Loucy (cell line): ENCODE results near the gene TCF15.

Source experiments
- H2AFZ ChIP-seq: fragments of 200-600 bp; sonication (generic); 2 replicates; pipeline ENCODE4 v1.6.0; 2016; ENCODE audit warnings: antibody characterized with exemption, mild to moderate bottlenecking, low read length, moderate library complexity
- H3F3A ChIP-seq: fragments of 200-600 bp; 2 replicates; pipeline ENCODE4 v1.6.0; 2016; ENCODE audit warnings: antibody characterized with exemption, low read depth, mild to moderate bottlenecking
- H3K27me3 ChIP-seq: fragments of 200-600 bp; sonication (generic); 2 replicates; pipeline ENCODE4 v1.6.1; 2014; ENCODE audit warnings: low read length, mild to moderate bottlenecking; ENCODE audit not compliant: insufficient read depth, poor library complexity, severe bottlenecking
- H3K36me3 ChIP-seq: fragments of 200-600 bp; sonication (generic); 2 replicates; pipeline ENCODE4 v1.6.1; 2016; ENCODE audit warnings: low read length; ENCODE audit not compliant: insufficient read depth
- H3K4me1 ChIP-seq: fragments of 200-600 bp; sonication (generic); 2 replicates; pipeline ENCODE4 v1.5.1; 2014; ENCODE audit warnings: low read length, mild to moderate bottlenecking; ENCODE audit not compliant: insufficient read depth, poor library complexity, severe bottlenecking
- H3K4me2 ChIP-seq: fragments of 200-600 bp; sonication (generic); 2 replicates; pipeline ENCODE4 v1.6.0; 2014; ENCODE audit warnings: antibody characterized with exemption, low read length, low read depth, mild to moderate bottlenecking; ENCODE audit not compliant: poor library complexity, severe bottlenecking
- H3K4me3 ChIP-seq: fragments of 200-600 bp; sonication (generic); 2 replicates; pipeline ENCODE4 v1.5.1; 2014; ENCODE audit warnings: low read length, mild to moderate bottlenecking, mixed read lengths; ENCODE audit not compliant: poor library complexity, severe bottlenecking
- H3K79me2 ChIP-seq: fragments of 200-600 bp; sonication (generic); 2 replicates; pipeline ENCODE4 v1.6.1; 2014; ENCODE audit warnings: low read length; ENCODE audit not compliant: insufficient read depth
- H3K9ac ChIP-seq: fragments of 200-600 bp; sonication (generic); 2 replicates; pipeline ENCODE4 v1.6.0; 2014; ENCODE audit warnings: mild to moderate bottlenecking, low read depth, low read length, moderate library complexity; ENCODE audit not compliant: poor library complexity, severe bottlenecking
- H3K9me2 ChIP-seq: fragments of 200-600 bp; sonication (generic); replicated peaks from 2 replicates; pipeline ENCODE4 v1.6.1; 2016; ENCODE audit warnings: low read depth, low read length, mixed read lengths
- H3K9me3 ChIP-seq: fragments of 200-600 bp; sonication (generic); 2 replicates; pipeline ENCODE4 v1.6.1; 2014; ENCODE audit warnings: mild to moderate bottlenecking, antibody characterized with exemption, low read length, low read depth; ENCODE audit not compliant: insufficient read depth
- H4K20me1 ChIP-seq: fragments of 200-600 bp; sonication (generic); 2 replicates; pipeline ENCODE4 v1.6.0; 2014; ENCODE audit warnings: antibody characterized with exemption, low read length, mild to moderate bottlenecking; ENCODE audit not compliant: insufficient read depth, poor library complexity, severe bottlenecking
- CTCF ChIP-seq: fragments of 200-600 bp; sonication (generic); conservative IDR thresholded peaks from 2 replicates; pipeline ENCODE4 v1.5.1; 2014; ENCODE audit warnings: mild to moderate bottlenecking, antibody characterized with exemption, low read length
- EZH2phosphoT487 ChIP-seq: fragments of 200-600 bp; IDR thresholded peaks from 2 replicates; pipeline ENCODE4 v1.6.1; 2018; ENCODE audit warnings: antibody characterized with exemption, mild to moderate bottlenecking, moderate library complexity, borderline replicate concordance

The TCF15 gene

DNA sequence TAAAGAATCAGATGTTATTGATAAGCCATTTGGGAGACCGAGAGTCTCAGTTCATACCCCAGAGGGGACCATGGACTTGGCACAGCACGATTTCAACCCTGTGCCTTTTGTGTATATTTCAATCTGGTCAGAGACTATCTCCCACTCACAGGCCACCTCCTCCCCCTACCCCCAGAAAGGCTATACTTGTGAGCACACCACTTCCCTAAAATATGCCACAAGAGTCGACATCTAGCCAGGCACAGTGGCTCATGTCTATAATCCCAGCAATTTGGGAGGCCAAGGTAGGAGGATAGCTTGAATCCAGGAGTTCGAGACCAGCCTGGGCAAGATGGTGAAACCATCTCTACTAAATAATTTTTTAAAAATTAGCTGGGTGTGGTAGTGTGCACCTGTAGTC is 13.6 kb upstream of the TCF15 start:
- H3K9ac ChIP-seq, result no peak overlapping the region
- TF ChIP-seq CTCF (no peak), EZH2phosphoT487 (no peak)
- H2AFZ ChIP-seq, result no peak overlapping the region

DNA sequence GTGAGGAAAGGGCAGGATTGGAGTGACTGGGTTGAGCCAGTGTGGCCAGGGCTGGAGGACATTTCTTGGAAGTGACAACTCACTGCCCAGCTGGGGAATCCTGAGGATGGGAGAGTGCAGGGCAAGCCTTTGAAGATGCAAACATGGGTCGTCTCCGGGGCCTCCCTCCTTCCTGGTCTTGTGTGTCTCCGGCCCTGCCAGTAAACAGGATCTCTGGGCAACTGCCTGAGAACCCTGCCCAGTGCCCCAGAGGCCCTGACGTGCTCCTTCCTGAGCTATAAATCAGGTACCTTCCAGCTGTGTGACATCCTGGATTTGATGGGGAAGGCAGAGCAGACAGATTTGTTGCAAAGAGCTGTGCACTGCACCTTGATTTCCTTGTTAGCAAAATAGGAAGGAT is 12.9 kb upstream of the TCF15 start:
- Histone ChIP-seq H4K20me1 (no peaks in the 10 kb centered on the region), H3K4me3 (no peak overlapping the region), H3K9ac (no peak overlapping the region), H3K4me2 (no peak overlapping the region), H3K4me1 (no peaks in the 10 kb centered on the region), H3K36me3 (no peaks in the 10 kb centered on the region), H3K9me3 (no peaks in the 10 kb centered on the region), H3F3A (no peaks in the 10 kb centered on the region), H2AFZ (no peak overlapping the region), H3K27me3 (no peaks in the 10 kb centered on the region), H3K9me2 (no peaks in the 10 kb centered on the region), H3K79me2 (no peaks in the 10 kb centered on the region)
- no peak for TF ChIP-seq EZH2phosphoT487
- no peak for TF ChIP-seq CTCF

More for the DNA sequence above, 13.6 kb upstream of the TCF15 start:
- H3K9me3 ChIP-seq, result no peaks in the 10 kb centered on the region
- no peaks in the 10 kb centered on the region for H3K36me3 ChIP-seq
- H3K4me2 ChIP-seq, result no peak overlapping the region
- no peaks in the 10 kb centered on the region for H4K20me1 ChIP-seq
- H3K79me2 ChIP-seq, result no peaks in the 10 kb centered on the region
- H3F3A ChIP-seq, result no peaks in the 10 kb centered on the region
- no peak overlapping the region for H3K4me3 ChIP-seq
- no peaks in the 10 kb centered on the region for H3K9me2 ChIP-seq
- no peaks in the 10 kb centered on the region for H3K27me3 ChIP-seq
- H3K4me1 ChIP-seq, result no peaks in the 10 kb centered on the region

DNA sequence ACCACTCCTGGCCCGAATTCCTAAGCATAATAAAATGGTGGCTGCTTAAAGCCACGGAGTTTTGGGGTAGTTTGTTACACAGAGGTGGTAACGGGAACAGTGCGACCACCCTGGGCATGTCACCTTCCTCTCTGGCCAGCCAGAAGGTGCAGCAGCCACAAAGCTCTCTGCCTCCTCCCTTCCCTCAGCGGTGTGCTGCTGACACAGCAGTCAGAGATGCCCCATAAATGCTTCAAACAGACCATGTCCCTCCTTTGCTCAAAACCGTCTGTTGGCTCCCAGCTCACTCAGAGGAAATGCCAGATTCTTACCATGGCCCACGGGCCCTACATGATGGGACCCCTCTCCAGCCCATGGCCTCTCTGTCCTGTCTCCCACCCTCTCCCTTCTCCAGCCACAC is 12.1 kb upstream of the TCF15 start:
- H3K27me3 ChIP-seq, result no peaks in the 10 kb centered on the region
- H3K79me2 ChIP-seq, result no peaks in the 10 kb centered on the region
- H3K9ac ChIP-seq, result no peak overlapping the region
- H3K9me2 ChIP-seq, result no peaks in the 10 kb centered on the region
- TF ChIP-seq EZH2phosphoT487 (no peak), CTCF (no peak)
- H2AFZ ChIP-seq, result no peak overlapping the region
- no peaks in the 10 kb centered on the region for H3K9me3 ChIP-seq
- H3K4me1 ChIP-seq, result no peaks in the 10 kb centered on the region
- no peak overlapping the region for H3K4me2 ChIP-seq
- H4K20me1 ChIP-seq, result no peaks in the 10 kb centered on the region
- no peak overlapping the region for H3K4me3 ChIP-seq
- no peaks in the 10 kb centered on the region for H3K36me3 ChIP-seq
- H3F3A ChIP-seq, result no peaks in the 10 kb centered on the region
